GM21515 (cell line): ENCODE results near the gene TSPAN15.
"Not testable (repeated sequence)": the region's sequence is repeated elsewhere in the genome, so short reads cannot be mapped to it uniquely, and the experiment has no call there.

ENCODE experiments used
- ATAC-seq: cut with Tn5 transposase; IDR thresholded peaks from one replicate; pipeline ENCODE4 v1.9.1; 2021; ENCODE audit not compliant: unreplicated experiment

TSPAN15 gene

GRCh38 chr10:69445041-69445440 is 6.2 kb upstream of the TSPAN15 start:
- ATAC-seq, result no peak

DNA sequence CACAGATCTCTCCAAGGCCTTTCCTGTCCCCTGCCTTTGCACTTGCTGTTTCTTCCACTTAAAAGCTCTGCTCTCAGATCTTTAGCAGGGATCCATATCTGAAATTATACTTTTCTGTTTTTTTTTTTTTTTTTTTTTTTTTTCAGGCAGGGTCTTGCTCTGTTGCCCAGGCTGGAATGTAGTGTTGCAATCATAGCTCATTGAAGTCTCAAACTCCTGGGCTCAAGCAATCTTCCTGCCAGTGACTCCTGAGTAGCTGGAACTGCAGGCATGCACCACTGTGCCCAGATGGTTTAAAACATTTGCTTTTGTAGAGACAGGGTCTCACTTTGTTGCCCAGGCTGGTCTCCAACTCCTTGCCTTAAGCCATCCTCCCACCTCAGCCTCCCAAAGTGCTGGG is 5.0 kb upstream of the TSPAN15 start:
- ATAC-seq, result no peak

DNA sequence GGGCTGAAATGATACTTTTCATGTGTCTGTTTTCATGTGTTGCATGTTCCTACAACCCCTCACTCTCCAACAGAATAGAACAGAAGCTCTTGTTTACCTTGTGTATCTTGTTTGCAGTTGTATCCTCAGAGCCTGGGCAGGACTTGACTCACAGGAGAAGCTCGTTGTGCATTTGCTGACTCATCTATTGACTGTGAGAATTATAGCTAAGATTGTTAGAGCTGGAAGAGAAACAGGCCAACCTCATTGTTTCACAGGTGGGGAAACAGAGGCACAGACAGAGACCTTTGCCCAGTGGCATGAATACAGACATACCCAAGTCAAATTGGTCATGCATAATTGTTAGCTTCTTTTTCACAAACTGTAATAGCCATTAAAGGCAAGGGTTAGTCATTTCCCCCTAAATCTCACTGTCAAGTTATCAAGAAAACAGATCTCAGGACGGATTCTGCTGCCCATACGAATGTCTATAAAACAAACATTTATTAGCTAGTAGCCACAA is 4.6 kb upstream of the TSPAN15 start:
- no peak for ATAC-seq

- ATAC-seq, result no peak
Observed at GRCh38 chr10:69449841-69450240, 1.4 kb upstream of the TSPAN15 start.

DNA sequence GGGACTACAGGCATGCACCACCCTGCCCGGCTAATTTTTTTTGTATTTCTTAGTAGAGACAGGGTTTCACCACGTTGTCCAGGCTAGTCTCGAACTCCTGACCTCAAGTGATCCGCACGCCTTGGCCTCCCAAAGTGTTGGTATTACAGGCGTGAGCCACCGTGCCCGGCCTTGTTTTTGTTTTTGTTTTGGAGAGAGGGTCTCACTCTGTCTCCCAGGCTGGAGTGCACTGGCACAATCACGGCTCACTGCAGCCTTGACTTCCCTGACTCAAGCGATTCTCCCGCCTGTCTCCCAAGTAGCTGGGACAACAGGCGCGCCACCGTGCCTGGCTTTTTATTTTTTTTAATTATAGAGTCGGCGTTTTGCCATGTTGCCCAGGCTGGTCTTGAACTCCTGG is 870 bp upstream of the TSPAN15 start:
- not testable (repeated sequence) for ATAC-seq

GRCh38 chr10:69451784-69452251 is 553 bp downstream of the TSPAN15 start:
- ATAC-seq, result peak; percentile 10

- ATAC-seq, result no peak
Observed at GRCh38 chr10:69452676-69453415, 1.6 kb downstream of the TSPAN15 start.

- ATAC-seq, result no peak
Observed at GRCh38 chr10:69453795-69454194, 2.5 kb downstream of the TSPAN15 start.

- no peak for ATAC-seq
Observed at GRCh38 chr10:69455006-69455763, 3.9 kb downstream of the TSPAN15 start.

DNA sequence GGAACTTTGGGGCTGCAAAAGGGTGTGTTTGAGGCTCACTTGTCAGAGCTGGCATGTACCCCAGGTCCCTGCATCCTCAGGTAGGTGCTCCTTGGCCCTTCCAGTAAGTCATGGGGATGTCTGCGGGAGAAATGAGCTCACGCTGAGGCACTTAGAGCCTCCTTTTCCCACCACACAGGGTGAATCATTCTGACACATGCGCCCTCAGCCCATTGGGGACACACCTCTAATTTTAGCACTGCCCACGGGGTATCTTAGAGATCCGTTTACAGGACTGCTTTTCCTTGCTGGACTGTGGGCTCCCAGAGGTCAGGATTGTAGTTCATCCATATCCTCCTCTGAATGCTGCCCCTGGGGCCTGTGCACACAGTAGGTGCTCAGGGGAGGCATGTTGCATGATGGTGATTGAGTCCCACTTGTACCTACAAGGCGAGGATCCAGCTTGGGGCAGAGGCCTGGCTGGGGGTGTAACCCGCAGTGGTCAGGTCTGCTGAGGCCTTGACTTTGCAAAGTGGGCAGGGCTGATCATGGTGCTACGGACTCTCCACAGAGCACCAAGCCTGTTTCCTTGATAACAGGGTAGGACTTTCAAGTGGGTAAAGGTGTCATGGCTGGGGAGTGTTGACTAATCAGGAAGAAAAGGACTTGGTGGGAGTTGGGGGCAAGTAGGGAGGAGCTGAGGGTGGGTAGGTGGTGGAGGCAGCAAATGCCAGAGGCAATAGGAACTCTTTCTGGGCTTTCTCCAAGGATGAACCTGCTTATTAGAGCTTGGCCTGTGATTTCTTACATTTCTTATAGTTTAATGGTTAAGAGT is 5.8 kb downstream of the TSPAN15 start:
- ATAC-seq, result no peak

GRCh38 chr10:69457771-69458237 is 6.5 kb downstream of the TSPAN15 start:
- ATAC-seq, result no peak

GRCh38 chr10:69458430-69459100 is 7.3 kb downstream of the TSPAN15 start:
- ATAC-seq, result no peak

DNA sequence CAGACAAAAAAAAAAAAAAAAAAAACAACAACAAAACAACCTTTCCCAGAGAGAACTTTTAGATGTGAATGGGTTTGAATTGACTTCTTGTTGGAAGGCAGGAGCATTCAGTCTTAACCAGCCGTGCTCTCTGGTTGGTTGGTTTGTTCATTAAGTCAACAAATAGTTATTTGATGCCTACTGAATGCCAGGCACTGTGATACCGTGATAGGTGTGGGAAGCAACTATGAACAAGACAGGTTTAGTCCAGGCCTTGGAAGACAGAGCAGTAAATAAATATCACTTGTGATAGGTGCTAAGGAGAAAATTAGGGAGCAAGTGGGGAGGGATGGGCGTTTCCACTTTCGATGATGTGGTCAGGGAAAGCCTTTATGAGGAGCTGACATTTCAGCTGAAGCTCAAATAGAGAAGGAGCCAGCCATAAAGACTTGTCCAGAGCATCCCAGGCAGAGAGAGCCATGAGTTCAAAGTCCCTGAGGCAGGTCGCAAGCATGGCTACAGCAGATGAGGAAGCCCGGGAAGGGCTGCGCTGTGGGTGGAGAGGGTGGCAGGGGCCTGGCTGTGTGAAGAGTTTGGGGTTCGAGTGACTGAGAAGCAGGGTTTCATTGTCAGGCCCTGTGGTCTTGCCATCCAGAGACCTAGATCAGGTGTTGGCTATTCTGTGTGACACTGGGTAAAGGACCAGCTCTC is 8.0 kb downstream of the TSPAN15 start:
- ATAC-seq, result no peak

DNA sequence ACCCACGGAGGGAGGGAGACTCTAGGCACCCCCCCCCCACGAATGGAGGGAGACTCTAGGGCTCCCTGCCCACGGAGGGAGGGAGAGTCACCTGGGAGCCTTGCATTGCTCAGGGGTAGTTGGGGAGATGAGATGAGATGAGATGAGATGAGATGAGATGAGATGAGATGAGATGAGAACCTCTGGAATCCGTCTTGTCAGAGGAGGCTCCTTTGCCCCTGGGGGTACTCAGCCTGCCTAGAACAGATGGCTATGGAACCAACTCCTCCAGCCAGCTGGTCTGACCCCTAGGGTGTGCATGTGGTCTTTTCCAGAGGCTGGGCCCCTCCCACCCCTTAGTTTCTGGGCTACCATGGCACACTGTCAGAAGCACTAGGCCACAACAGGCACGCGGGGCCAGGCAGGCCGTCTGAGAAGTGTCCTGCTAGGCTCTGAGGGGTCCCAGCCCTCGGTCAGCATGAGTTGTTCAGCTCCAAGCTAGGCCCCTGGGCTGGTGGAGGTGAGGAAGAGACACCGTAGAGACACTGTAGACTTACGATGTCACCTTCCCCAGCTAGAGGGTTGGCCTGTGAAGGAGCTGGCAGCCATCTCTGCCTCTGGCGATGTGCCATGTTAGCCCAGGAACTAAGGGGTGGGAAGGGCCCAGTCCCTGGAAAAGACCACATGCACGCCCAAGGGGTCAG is 8.8 kb downstream of the TSPAN15 start:
- ATAC-seq, result no peak

DNA sequence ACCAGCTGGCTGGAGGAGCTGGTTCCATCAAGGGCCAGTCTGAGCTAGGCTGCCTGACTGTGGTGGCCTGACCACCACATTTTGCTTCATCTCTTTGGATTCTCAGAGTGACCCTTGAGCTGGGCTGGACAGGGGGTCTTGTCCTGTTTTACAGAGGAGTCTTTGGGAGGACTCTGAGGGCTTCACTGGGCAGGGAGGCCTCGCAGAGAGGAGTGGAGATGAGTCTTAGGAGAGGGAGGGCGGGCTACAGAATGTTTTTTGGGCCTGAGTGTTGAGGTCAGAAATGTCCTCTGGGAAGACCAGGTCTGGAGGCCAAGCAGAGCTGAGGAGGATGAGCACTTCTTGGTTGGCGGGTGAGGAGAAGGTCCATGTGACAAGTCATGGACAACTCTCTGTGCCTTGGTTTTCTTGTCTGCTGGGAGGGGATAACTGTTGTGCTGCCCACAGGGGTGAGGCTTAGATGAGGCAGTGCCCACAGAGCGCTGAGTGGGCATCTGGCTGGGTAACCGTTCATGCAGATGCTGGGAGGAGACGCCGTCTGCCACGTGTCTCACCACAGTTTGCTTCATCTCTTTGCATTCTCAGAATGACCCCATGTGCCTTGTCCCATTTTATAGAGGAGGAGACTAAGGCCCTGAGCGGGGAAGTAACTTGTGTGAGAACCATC is 9.4 kb downstream of the TSPAN15 start:
- ATAC-seq, result no peak

DNA sequence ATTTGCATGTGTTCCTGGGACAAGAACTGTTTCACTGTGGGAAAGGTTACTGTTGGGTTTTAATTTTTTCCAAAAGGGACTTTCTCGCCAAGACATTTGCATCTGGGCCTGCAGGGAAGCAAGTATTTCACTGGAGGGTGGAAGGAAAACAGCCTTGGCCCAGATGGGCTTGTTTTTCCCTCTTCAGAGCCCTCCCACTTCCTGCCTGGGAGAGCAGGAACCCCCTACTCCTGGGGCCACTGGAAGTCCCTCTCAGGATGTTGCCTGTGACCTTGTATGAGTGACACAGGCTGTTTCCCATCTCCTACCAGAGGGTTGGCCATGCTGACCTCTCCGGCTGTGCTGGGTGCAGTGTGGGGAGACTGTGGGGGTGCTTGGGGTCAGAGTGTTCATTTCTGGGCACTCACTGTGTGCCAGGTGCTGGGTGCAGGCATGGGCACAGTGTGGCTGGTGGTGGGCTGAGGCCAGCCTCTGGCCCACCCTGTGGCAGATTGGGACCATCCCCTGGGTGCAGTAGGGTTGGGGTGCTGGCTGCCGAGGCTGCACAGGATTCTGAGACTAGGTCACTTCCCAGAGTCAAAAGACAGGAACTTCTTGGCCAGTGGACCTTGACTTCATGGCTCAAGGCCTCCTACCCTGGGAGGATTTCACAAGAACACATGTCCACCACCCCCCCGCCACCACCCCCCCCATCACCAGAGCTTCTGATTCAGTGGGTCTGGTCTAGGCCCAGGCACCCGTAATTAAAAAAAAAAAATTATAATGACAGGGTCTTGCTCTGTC is 10.2 kb downstream of the TSPAN15 start:
- no peak for ATAC-seq

DNA sequence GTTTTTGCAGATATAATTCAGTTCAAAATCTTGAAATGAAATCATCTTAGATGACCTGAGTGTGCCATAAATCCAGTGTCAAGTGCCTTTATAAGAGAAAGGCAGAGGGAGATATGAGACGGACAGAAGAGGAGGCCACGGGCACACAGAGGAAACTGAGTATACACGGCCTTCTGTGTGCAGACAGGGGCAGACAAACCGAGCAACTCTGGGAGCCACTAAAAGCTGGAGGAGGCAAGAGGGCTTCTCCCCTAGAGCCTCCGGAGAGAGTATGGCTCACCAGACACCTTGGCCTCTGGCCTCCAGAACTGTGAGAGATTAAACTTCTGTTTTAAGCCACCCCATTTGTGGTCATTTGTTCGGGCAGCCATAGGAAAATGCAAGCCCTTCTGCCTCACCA is 12.6 kb downstream of the TSPAN15 start:
- ATAC-seq, result no peak

DNA sequence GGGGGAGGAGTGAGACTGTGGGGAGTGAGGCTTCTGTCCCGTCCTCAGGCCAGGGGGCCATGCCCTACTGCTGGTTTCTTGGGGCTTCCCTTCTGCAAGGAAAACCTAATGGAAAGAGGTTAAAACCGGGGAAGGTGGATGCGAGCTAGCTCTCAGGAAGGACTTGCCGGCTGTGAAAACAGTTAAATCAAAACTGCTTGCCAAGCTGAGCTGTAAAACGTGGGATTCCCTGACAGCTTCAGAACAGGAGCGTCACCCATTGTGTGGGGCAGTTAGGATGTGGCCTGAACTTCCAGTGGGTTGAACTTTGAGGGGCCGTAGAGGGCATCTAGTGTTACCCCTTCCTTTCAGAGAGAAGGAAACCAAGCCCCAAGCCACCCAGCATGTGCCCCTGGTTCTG is 13.1 kb downstream of the TSPAN15 start:
- ATAC-seq, result no peak
